Stomach (tissue), 4 donors: ENCODE data around the gene CRYBG1.

Experiments
- CTCF ChIP-seq, 7 experiments: fragments of 450-650 bp in 4 of 7; fragments of 200-600 bp in 3 of 7; sonication (generic) in 3 of 7; IDR thresholded peaks; one replicate each; pipeline ENCODE4 v1.5.1; 2016 to 2019; ENCODE audit warnings: antibody characterized with exemption in 7 of 7, control low read depth in 2 of 7, mild to moderate bottlenecking in 1 of 7
- EP300 ChIP-seq: sonication (generic); formaldehyde crosslinking; IDR thresholded peaks from one replicate; pipeline ENCODE4 v1.6.1; 2017; ENCODE audit warnings: antibody characterized with exemption
- POLR2AphosphoS5 ChIP-seq, 3 donors: sonication (generic); formaldehyde crosslinking; IDR thresholded peaks; one replicate each; pipeline ENCODE4 v1.6.1; 2016; ENCODE audit warnings: antibody characterized with exemption in 3 of 3

DNA sequence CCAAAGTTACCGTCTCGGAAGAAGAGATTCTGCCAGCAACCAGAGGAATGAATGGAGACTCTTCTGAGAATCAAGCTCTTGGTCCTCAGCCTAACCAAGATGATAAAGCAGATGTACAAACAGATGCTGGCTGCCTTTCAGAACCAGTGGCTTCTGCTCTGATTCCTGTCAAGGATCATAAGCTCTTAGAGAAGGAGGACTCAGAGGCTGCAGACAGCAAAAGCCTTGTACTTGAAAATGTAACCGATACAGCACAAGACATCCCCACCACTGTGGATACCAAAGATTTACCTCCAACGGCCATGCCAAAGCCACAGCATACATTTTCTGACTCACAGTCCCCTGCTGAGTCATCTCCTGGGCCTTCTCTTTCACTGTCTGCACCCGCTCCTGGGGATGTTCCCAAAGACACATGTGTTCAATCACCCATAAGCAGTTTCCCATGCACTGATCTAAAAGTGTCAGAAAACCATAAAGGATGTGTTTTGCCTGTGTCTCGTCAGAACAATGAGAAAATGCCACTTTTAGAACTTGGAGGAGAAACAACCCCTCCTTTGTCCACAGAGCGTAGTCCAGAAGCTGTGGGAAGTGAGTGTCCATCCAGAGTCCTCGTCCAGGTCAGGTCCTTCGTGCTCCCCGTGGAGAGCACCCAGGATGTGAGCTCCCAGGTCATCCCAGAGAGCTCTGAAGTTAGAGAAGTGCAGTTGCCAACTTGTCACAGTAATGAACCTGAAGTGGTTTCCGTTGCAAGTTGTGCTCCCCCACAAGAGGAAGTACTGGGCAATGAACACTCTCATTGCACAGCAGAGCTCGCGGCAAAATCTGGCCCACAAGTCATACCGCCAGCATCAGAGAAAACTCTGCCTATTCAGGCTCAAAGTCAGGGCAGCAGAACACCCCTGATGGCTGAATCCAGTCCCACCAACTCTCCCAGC, 159.2 kb downstream of the CRYBG1 start:
- TF ChIP-seq CTCF (IDR thresholded peaks at IDR 0.05) (no peak), EP300 (no peak), POLR2AphosphoS5 (IDR thresholded peaks at IDR 0.05) (peak in 2 of 3 donors; percentile 34 to 55)
